GM23248 (cell line): ENCODE data around the gene SFN. TPM values are rescaled to one million over a fixed set of nuclear protein-coding genes. Genes with fewer than 3 reads are reported as not detected.
"Not testable (repeated sequence)": the region's sequence is repeated elsewhere in the genome, so short reads cannot be mapped to it uniquely, and the experiment has no call there.

Experiments used
- DNase-seq: peaks from one replicate; pipeline ENCODE4 v3.0.0-alpha.2; 2015
- H2AFZ ChIP-seq: fragments of 200-600 bp; sonication (generic); 2 replicates; pipeline ENCODE4 v1.6.1; 2016; ENCODE audit warnings: antibody characterized with exemption
- H3F3A ChIP-seq: fragments of 200-600 bp; sonication (generic); 2 replicates; pipeline ENCODE4 v1.6.1; 2016; ENCODE audit warnings: mild to moderate bottlenecking, antibody characterized with exemption, mixed run types; ENCODE audit not compliant: insufficient read depth
- H3K27ac ChIP-seq: fragments of 200-600 bp; sonication (generic); 2 replicates; pipeline ENCODE4 v1.5.1; 2016; ENCODE audit warnings: mild to moderate bottlenecking
- H3K27me3 ChIP-seq: fragments of 200-600 bp; sonication (generic); replicated peaks from 2 replicates; pipeline ENCODE4 v1.6.1; 2016; ENCODE audit warnings: mild to moderate bottlenecking; ENCODE audit not compliant: insufficient read depth
- H3K36me3 ChIP-seq: fragments of 200-600 bp; sonication (generic); 2 replicates; pipeline ENCODE4 v1.6.1; 2016; ENCODE audit warnings: low read depth, mild to moderate bottlenecking
- H3K4me1 ChIP-seq: fragments of 200-600 bp; sonication (generic); 2 replicates; pipeline ENCODE4 v1.6.1; 2016; ENCODE audit warnings: mild to moderate bottlenecking; ENCODE audit not compliant: insufficient read depth
- H3K4me2 ChIP-seq: fragments of 200-600 bp; sonication (generic); one replicate; pipeline ENCODE4 v1.6.1; 2016; ENCODE audit warnings: mild to moderate bottlenecking; ENCODE audit not compliant: unreplicated experiment
- H3K4me3 ChIP-seq: fragments of 200-600 bp; sonication (generic); 2 replicates; pipeline ENCODE4 v1.5.1; 2016; ENCODE audit warnings: mild to moderate bottlenecking
- H3K79me2 ChIP-seq: fragments of 200-600 bp; sonication (generic); 2 replicates; pipeline ENCODE4 v1.6.1; 2016; ENCODE audit warnings: mild to moderate bottlenecking; ENCODE audit not compliant: insufficient read depth
- H3K9ac ChIP-seq: fragments of 200-600 bp; sonication (generic); 2 replicates; pipeline ENCODE4 v1.6.1; 2016; ENCODE audit warnings: mild to moderate bottlenecking
- H3K9me2 ChIP-seq: fragments of 200-600 bp; sonication (generic); 2 replicates; pipeline ENCODE4 v1.6.1; 2016; ENCODE audit warnings: mixed run types, mild to moderate bottlenecking, moderate library complexity; ENCODE audit not compliant: insufficient read depth
- H3K9me3 ChIP-seq: fragments of 200-600 bp; sonication (generic); one replicate; pipeline ENCODE4 v1.6.1; 2017; ENCODE audit warnings: low read depth
- H4K20me1 ChIP-seq: fragments of 200-600 bp; sonication (generic); 2 replicates; pipeline ENCODE4 v1.6.0; 2016; ENCODE audit not compliant: insufficient read depth
- EZH2 ChIP-seq: fragments of 200-600 bp; sonication (generic); IDR thresholded peaks from 2 replicates; pipeline ENCODE4 v1.6.1; 2018; ENCODE audit warnings: antibody characterized with exemption, mild to moderate bottlenecking; ENCODE audit not compliant: insufficient read depth, poor library complexity, severe bottlenecking
- EZH2phosphoT487 ChIP-seq: fragments of 200-600 bp; sonication (generic); IDR thresholded peaks from 2 replicates; pipeline ENCODE4 v1.6.1; 2018; ENCODE audit warnings: antibody characterized with exemption, moderate library complexity, mild to moderate bottlenecking, low read depth; ENCODE audit not compliant: insufficient read depth
- WGBS, 2 experiments: methylation state at CpG; one replicate each; pipeline ENCODE4 v1.1.6; 2015 to 2017; ENCODE audit warnings: low lambda C conversion rate in 2 of 2, low coverage in 1 of 2; ENCODE audit errors: missing lambda C conversion rate in 2 of 2; 5-methylcytosine and 5-hydroxymethylcytosine counted together
- in situ Hi-C: fragments of 300-500 bp; cut with MboI; formaldehyde crosslinking; loops from 2 replicates; pipeline ENCODE4 v1.15.0; 2020
- polyA plus RNA-seq: library from polyadenylated mRNA; unstranded; fragments of >200 nt; fragmentation: Nextera tagmentation; extraction: Ambion mirVana; gene quantifications from 2 replicates; pipeline ENCODE4 v1.2.1, GENCODE V29; 2016
- total RNA-seq: library from RNA; depleted of rRNA; stranded (reverse); fragments of >200 nt; shearing (Covaris generic); gene quantifications from 2 replicates; pipeline ENCODE4 v1.2.3, GENCODE V29; 2014

SFN gene
- total and polyA plus RNA-seq, 2 experiments from 2014 or later: not detected

- Histone ChIP-seq H3K9me2 (no peaks in the 10 kb centered on the region), H3K4me2 (no peak overlapping the region), H4K20me1 (no peaks in the 10 kb centered on the region), H3K36me3 (peaks cover 34% of the 10 kb centered on the region), H3K4me1 (no peaks in the 10 kb centered on the region), H3K4me3 (no peak overlapping the region), H3K9ac (no peak overlapping the region), H3K27me3 (no peaks in the 10 kb centered on the region), H2AFZ (no peak overlapping the region), H3K79me2 (peaks cover 17% of the 10 kb centered on the region), H3F3A (peaks cover 21% of the 10 kb centered on the region; the same call in 1 of the 2 replicates), H3K9me3 (no peaks in the 10 kb centered on the region), H3K27ac (no peak overlapping the region)
- 89 to 90% methylated on average over 4 of the region's 4 CpGs for WGBS, 2 experiments
- no peak for TF ChIP-seq EZH2
- no peak for TF ChIP-seq EZH2phosphoT487
- in situ Hi-C loops: no loop called here
- no peak for DNase-seq
These were observed 16.8 kb downstream of the SFN start for GRCh38 chr1:26879793-26880192.

- in situ Hi-C loops, H3K9ac ChIP-seq, H3K4me2 ChIP-seq, H3K4me3 ChIP-seq, H3K9me3 ChIP-seq, H3K9me2 ChIP-seq, H3K4me1 ChIP-seq, H3K27ac ChIP-seq, H2AFZ ChIP-seq, H3K27me3 ChIP-seq, H4K20me1 ChIP-seq, DNase-seq: not testable (repeated sequence)
- 76 to 82% methylated on average over 6 of the region's 6 CpGs for WGBS, 2 experiments
- Histone ChIP-seq H3K36me3 (peaks cover 41% of the 10 kb centered on the region), H3F3A (peaks cover 15% of the 10 kb centered on the region; the same call in 1 of the 2 replicates), H3K79me2 (peaks cover 35% of the 10 kb centered on the region)
These were observed 18.7 kb downstream of the SFN start for GRCh38 chr1:26881611-26882010.

GRCh38 chr1:26882696-26883463, 19.9 kb downstream of the SFN start:
- Histone ChIP-seq H3K9ac (no peak overlapping the region), H3K4me2 (no peak overlapping the region), H3K79me2 (peaks cover 45% of the 10 kb centered on the region), H3K4me3 (no peak overlapping the region), H4K20me1 (no peaks in the 10 kb centered on the region), H3F3A (peaks cover 15% of the 10 kb centered on the region; the same call in 1 of the 2 replicates), H3K9me3 (no peaks in the 10 kb centered on the region), H3K36me3 (peaks cover 45% of the 10 kb centered on the region), H3K27me3 (no peaks in the 10 kb centered on the region), H3K9me2 (no peaks in the 10 kb centered on the region), H3K4me1 (no peaks in the 10 kb centered on the region), H3K27ac (no peak overlapping the region), H2AFZ (no peak overlapping the region)
- no peak for DNase-seq
- WGBS, 2 experiments: 86 to 90% methylated on average over 5 of the region's 5 CpGs
- no peak for TF ChIP-seq EZH2
- in situ Hi-C loops: no loop called here

- H3K9ac ChIP-seq: no peak overlapping the region
- H4K20me1 ChIP-seq: no peaks in the 10 kb centered on the region
- H3K9me2 ChIP-seq: no peaks in the 10 kb centered on the region
- H3F3A ChIP-seq: peaks cover 13% of the 10 kb centered on the region; the same call in 1 of the 2 replicates
- H3K4me2 ChIP-seq: no peak overlapping the region
- WGBS, 2 experiments: 95 to 100% methylated on average over 1 of the region's 1 CpG
- in situ Hi-C loops: no loop called here
- H3K4me1 ChIP-seq: peaks cover 14% of the 10 kb centered on the region
- H3K27ac ChIP-seq: no peak overlapping the region
- peaks cover 66% of the 10 kb centered on the region for H3K79me2 ChIP-seq
- TF ChIP-seq EZH2phosphoT487 (no peak), EZH2 (no peak)
- H3K27me3 ChIP-seq: no peaks in the 10 kb centered on the region
- H3K9me3 ChIP-seq: no peaks in the 10 kb centered on the region
- peak; percentile 80 for DNase-seq
- H3K36me3 ChIP-seq: peaks cover 43% of the 10 kb centered on the region
- H2AFZ ChIP-seq: no peak overlapping the region
- no peak overlapping the region for H3K4me3 ChIP-seq
These were observed 24.2 kb downstream of the SFN start for GRCh38 chr1:26887125-26887524.
